ENCODE measurements around the gene VASN.

The VASN gene

DNA sequence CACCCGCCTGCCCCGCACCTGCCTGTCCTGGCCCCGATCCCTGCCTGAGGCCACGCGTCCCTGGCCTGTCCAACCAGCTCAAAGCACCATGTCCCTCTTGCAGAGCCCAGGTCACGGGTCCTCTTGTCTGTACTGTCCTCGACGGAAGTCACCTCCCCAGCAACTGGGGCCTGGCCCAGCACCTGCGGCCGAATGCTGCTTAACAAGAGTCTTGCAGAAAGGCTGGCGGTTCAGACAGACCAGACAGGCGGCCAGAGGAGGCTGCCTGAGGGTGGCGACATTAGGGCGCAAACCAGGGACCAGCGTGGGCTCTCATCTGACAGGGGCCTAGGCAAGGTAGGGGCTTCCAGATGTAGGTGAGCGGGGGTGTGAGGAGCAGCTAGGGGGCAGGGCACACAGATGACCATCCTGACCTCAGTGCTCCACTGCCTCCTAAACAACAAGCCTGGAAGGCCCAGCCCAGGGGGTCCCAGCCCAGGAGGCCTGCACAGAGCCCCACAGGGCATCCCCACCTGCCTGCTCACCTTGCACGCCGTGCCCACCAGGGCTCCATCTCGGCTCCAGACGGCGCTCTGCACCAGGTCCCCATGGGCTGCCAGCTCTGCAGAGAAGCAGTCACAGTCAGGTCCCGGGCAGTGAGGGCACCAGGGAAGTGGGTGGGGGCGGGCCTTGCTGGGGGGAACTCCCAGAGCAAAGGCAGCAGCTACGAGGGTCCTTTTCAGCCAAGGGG lies 33.5 kb downstream of the VASN start:
- DNase-seq = no peak

DNA sequence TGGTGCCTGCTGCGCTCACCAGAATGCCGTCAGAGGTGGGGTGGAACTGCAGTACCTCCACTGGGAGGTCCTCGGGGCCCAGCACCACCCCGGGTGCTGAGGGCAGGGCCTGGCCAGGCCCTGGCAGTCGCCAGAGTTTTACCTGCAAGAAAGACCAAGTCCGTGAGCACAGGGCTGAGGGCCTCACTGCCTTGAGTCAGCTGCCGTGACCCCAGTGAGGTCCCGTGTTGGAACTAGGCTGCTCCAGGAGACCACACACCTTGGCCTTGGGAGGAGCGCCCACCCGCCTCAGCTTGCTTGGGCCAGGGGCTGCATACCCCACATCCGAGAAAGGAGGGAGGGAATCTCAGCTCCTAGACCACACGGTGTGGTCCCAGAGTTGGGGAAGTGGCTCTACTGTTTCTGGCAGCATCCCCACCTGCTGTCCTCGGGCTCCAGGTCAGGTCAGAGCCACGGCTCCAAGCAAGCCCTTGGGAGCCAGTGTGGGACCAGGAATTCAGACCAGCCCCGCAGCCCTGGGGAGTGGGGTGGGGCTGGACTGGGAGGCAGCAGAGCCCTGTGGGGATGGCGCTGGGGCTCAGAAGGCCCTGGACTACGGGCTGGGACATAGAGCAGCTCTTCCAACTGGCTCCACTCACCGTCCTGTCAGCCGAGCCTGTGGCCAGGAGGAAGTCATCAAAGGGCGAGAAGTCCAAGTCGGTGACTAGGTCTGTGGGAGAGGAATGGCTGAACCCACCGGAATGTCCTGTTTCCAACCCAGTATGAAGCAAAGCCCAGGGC lies 36.1 kb downstream of the VASN start:
- no peak for DNase-seq

DNA sequence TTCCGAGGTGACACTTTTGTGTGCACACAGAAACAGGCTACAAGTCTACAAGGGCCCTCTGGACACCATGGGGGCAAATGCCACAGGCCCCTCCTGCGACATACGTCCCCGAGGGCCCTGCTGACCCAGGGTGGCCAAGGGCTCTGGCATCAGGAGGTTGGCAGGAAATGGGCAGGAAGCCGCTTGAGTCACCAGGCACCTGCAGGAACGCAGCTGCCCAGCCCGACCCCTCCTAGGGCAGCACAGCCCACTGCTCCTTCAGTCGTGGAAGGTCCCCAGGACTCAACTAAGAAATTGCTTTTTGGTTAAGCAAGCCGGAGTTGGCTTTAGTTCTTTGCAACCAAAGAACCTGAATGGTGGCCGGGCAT lies 36.7 kb downstream of the VASN start:
- DNase-seq = no peak

DNA sequence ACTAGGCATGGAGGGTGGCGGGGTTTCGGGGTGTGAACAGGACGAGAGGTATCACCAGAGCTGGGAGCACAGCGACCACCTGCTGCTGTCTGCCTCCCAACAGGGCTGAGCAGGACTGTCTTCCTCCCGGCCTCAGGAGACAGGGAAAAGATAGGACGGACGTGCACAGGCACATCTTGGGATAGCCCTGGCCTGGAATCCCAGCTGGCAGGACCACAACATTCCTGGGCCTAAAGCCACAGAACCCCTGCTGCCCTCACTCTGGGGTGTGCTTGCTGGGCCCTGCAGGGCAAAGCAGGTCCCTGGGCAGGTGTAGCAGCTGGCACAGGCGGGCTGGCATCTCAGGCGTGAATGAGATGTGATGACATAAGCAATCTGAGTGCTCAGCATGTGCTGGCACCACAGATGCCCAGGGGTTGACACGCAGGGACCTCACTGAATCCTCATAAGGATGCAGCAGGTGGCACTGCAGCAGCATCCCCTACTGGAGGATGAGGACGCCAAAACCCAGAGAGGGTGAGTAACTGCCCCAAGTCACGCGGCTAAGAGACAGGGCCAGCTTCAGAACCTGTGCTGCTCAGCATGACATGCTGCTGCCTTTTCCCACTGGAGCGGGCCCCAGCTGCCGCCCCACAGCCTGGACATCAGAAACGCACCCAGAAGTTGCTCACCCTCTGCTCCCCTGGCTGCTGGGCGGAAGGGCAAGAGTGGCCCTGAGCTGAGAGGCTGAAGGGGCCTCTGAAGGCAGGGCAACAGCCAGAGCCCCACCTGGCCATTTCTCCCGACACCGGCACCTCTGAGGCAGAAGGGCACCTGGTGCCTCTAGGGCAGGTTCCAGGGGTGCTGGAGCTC lies 37.7 kb downstream of the VASN start:
- DNase-seq = no peak

DNA sequence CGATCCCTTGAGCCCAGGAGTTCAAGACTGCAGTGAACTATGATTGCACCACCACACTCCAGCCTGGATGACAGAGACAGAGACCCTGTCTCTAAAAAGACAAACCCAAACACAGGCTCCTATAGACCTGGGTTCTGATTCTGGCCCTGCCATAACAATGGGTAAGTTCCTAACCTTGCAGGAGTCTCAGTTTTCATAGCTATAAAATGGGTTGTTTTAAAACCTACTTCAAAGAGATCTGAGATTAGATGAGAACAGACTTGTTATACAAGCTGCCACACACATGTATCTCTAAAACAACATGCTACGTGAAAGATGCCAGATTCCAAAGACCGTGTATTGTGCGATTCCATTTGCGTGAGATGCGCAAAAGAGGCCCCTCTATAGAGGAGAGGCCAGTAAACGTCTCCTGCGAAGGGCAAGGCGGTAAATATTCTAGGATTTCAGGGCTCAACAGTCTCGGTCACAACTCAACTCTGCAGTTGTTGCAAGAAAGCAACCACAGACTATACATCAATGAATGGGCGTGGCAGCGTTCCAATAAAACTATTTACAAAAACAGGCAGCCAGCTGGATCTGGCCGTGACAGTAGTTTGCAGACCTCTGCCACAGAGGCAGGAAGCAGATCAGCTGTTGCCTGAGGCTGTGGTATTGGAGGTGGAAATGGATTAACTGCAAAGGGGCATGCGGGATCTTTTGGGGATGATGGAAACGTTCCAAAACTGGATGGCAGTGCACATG lies 38.9 kb downstream of the VASN start:
- no peak for DNase-seq

DNA sequence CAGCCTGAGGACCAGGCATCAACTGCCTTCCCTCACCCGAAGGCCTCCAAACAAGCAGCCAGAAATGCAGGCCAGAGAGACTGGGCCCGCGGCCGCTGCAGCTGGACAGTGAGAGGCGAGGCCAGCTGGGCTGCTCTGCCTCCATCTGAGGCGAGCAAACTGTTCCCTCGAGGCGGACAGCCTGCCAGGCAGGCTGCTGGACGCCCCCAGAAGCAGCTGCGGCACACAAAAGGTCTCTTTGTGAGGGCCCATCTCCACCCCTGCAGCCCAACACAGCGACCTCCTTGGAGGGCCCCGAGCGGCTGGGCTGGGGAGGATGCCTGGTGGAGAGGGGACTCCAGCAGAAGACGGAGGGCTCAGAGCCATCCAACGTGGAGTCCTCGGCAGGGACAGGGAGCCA lies 40.0 kb downstream of the VASN start:
- DNase-seq = no peak

DNA sequence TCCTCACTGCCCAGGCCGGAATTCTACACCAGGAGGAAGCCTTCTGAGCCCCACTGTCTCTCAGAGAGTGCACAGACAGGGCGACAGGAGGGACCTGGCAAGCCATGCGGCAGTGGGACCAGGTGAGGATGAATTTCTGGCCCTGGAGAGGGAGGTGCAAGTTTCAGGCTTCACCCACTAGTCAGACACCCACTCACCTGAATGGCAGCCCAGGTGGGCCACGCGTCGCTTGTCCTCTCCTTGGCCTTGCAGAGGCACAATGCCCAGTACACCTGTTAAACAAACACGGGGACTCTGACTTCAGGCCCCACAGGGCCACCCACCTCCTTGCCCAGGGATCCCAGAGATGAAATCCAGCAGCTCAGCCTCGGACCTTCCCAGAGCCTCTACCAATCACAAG lies 40.5 kb downstream of the VASN start:
- no peak for DNase-seq

DNA sequence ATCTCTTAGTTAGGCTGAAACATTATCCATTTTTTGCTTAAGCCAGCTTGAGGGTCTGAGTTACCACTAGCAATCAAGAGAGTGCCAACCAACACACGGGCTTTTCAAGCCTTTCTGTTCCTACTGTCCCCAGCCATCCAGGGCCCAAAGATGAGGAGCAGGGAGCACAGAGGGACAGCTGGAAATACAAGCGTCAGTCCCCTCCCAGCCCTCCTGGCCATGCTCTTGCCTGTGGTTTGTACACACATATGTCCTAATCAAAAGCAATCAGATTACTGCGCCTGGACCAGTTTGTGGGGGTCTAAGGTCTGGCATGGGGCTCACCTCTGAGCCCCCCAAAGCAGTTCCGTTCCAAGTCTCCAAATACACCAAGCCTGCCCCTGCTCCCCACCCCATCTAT lies 41.2 kb downstream of the VASN start:
- DNase-seq = no peak

DNA sequence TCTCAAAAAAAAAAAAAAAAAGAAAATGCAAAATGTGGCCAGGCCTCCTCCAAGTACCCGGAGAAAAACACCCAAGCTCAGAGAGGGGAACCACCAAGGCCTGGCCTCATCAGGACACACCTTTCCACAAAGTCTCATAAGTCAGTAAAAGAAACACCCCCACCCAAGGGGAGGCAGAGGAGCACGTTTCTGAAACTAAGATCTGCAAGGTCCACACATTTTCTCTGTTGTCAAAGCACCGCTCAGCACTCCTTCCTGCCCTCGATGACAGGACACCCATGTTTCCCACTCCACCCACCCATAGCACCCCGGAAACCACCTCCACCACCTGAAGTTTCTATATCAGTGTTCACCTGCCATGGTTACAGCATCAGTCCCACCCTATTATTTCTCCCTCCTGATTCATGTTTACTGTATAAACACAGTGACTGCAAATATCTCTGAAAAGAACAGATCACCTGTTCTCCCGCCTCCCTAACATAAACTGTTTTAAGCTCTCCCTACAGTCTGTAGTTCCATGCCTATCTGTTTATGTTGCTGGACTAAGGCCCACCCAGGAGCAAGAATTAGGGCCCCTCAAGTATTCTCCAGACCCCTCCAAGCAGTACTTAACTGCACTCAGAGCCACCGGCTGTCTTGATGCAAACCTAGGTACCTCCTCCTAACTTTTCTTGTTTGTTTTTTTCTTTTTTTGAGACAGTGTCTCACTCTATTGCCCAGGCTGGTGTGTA lies 42.7 kb downstream of the VASN start:
- peak; percentile 92 for DNase-seq

DNA sequence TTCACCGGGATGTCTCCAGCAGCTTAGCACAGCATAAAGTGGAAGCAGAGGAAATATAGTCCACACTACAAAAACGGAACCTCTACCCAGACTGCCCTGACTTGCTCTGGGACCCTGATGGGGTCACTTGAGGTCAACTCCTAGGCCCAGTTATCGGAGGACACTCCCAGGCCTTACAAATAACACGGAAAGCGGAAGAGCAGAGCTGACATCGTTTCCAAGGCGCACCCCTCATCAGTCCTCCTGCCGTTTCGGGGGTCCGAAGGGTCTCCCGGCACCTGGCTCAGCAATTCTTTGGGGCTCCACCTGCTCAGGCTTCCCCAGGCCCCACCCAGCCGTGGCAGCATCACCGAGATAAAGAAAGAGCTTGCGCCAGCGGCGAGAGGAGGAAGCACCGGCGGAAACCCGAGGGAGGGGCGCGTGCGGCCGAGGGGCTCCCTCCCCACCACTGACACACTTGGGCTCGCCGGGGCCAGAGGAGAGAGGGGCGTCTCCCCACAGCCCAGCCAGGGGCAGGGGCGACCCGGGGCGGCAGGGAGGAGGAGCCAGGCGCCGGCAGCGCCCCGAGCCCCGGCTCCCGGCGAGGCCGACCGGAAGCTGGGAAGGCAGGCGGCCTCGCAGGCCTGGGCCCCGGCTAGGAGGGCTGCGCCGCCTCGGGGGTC lies 44.0 kb downstream of the VASN start:
- DNase-seq = peak; percentile 81

DNA sequence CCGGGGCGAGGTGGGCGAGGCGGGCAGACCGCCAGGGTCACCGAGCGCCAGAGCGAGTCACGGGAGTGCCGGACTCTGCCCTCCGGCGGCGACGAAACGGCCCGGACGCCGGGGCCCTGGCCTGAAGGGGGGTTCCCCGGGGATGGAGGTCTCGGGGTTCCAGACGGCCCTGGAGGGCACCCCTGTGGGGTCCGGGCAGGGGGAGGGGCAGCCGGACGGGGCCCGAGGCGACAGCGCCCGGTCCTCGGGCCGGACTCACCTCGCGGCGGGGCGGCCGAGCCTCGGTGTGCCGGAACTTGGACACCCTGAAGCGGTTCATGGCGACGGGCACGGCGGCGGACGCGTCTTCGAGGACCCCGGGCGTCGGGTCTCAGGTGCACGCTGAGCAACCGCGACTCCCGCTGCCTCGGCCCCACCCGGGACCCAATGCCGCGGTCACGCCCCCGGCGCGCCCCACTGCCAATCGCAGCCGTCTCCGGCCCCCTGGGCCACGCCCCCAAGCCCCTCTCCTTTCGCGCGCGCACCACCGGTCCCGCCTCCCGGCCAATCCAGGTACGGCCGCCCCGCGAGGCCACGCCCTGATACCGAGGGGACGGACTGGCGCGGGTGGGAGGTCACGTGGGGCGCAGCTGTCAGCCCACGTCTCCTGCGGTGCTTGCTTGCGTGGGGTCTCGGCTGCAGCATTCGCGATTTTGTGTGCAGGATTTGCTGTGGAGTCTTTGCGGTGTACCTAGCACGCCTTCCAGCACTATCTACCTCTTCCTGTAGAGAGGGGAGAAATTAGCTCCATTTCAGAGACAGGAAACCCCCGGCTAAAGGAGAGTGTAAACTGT lies 44.8 kb downstream of the VASN start, which contains the start of gene CORO7:
Gene CORO7 (minus strand): TSS at position 397 of the 833 bp plus-strand sequence. CDS start 78 bp downstream, at position 319.
- peak; percentile 99 for DNase-seq

DNA sequence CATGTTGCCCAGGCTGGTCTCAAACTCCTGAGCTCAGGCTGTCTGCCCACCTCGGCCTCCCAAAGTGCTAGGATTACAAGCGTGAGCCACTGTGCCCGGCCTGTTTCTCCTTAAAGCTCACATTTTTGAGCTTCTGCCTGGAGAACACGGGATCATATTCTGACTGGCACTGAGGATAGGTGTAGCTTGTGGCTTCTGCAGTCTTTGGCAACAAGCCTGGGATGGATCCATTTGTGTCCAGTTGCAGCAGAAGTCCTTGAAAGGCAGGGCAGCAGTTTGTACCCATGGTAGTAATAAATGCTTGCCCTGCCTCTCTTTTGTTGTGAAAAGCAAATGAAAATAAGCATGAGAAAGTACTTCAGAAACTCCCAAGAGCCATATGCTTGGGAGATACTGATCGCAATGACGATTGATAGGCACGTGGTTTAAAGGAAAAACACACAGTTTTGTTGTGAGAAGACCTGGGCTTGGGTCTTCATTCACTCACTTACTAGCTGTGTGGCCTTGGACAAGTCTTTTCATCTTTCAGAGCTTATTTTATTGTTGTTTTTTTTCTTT lies 47.8 kb downstream of the VASN start:
- DNase-seq = no peak

DNA sequence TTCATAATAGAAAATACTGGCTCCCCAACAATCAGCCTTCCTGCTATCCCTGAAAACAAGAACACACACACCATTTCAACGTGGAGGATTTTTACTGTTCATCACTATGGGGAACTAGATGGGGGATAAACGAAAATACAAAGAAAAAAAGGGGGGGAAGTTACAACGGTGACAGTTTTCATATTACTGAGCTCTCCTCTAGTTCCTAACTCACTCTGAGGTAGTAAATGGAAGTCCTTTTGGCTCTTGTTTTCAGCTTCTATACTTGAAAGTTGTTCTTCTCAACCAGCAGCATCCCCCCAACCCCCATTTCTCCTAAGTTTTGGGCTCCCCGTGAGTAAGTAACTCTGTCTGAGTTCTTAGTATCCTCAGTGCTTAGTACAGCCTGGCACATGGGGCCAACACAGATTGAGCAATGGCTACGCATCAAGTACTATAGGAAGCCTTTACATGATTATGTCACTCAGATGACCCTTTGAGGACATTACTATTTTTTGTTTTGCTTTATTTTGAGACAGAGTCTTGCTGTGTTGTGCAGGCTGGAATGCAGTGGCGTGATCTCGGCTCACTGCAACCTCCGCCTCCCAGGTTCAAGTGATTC lies 49.0 kb downstream of the VASN start:
- no peak for DNase-seq

DNA sequence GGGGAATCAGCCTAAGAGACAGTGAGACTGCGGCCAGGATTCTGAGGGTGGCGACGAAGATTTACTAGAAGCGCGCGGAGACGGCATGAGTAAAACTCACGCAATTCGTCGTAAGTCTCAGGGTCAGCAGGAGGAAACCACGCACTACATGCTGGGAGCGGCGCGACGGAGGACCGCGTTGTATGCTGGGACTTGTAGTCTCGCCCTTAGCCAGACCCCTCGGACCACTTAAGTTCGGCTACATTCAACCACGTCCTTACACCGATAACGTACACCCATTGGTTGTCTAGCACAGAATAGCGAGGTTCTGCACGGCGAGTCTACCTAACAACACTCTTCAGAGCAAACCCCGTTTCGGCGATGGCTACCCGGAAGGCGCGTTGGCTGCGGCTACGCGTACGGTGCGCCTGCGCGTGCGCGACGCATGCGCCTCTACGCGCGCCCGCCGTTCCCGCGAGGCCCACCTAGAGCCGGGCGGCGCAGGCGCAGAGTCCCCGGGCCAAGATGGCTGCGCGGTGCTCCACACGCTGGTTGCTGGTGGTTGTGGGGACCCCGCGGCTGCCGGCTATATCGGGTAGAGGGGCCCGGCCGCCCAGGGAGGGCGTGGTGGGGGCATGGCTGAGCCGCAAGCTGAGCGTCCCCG lies 53.9 kb downstream of the VASN start, which contains the start of gene DNAJA3:
Gene DNAJA3 (plus strand): TSS at position 491 of the 643 bp plus-strand sequence. CDS start 14 bp downstream, at position 505.
- DNase-seq = peak; percentile 93

DNA sequence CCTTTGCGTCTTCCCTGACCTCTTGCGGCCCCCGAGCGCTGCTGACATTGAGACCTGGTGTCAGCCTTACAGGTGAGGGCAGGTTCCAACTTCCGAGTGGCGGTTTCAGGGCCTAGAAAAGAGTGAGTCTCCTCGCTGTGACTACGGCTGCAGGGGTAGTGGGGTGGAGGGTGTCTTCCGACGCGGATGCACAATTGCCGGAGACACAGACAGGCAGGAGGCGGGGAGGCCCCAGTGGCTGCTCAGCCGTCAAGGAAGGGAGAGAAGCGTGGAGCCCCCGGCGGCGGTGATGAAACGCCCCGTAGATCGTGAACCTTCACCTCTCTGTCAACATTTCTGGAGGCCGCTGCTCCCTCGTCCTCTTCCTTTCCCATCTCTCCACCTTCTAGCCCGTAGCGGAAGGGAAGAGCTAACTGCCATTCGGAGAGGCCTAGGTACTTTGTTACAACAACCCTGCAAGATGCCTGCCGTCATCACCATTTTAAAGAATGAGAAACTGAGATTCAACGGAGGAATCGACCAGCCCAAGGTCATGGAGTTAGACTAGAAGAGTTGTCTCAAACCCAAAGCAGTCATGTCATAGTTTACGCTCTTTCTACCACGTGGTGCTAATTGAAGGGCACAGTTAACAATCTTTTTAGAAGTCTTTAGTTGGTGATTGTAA lies 54.5 kb downstream of the VASN start:
- no peak for DNase-seq

DNA sequence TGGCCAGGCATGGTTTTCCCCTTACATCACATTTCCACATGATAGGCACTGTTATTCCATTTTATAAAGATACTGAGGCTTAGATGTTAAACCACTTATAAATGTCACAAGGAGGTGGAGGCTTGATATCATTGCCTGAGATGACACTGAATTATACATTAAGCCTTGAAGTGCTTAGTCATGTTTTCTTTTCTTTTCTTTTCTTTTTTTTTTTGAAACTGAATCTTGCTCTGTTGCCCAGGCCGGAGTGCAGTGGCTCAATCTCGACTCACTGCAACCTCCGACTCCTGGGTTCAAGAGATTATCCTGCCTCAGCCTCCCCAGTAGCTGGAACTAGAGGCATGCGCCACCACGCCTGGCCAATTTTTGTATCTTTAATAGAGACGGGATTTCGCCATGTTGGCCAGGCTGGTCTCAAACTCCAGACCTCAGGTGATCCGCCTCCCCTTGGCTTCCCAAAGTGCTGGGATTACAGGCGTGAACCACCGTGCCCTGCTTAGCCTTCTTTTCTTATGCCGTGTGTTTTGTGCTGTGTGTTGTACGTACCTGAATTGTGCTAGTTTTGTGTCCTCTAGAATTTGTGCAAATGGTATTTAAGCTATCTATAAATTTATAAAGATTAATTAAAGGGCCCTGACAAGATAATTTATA lies 55.2 kb downstream of the VASN start:
- no peak for DNase-seq

DNA sequence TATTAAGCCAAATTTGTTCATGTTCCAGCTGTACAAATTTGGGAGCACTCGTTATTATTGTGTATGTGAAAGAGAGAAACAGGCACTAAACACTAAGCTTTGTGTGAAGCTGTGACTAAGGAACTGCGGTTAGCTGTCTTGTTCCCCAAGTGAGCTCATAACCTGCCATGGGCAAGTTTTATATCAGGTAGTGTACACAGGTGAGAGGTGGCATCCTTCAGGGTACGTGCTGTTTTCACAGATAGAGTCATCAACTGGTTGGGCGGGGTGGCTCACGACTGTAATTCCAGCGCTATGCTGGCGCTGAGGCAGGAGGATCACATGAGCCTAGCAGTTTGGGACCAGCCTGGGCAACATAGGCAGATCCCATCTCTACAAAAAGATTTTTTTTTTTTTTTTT lies 56.9 kb downstream of the VASN start:
- no peak for DNase-seq

DNA sequence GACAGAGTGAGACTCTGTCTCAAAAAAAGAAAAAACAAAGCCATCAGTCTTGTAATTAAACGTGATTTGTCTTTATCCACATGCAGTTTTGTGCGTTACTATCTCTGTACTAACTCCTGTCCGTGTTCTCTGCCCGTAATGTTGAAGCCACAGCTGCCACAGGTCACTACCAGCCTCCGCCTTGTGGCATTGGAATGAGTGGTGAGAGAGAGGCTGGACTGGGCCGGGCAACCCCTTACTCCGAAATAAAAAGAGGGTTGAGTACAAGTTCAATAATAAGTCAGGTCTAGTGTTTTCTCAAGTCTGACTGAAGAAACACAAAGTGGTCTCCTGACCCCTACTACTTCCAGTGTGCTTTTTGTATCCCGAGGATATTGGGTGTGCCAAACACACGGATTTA lies 59.4 kb downstream of the VASN start:
- DNase-seq = no peak
